Lung microvascular endothelial cell (primary cell): ENCODE results near the gene ITPK1. TPM values are rescaled to one million over a fixed set of nuclear protein-coding genes. Genes with fewer than 3 reads are reported as not detected.
A peak's percentile ranks its signal among the peaks of the same experiment; 100 is the strongest.

ENCODE experiments used
- DNase-seq, 2 donors: peaks; one replicate each; pipeline versions ENCODE4 v3.0.0 to v3.0.0-alpha.2; 2010; ENCODE audit warnings: low read depth in 2 of 2
- total RNA-seq: library from RNA; depleted of rRNA; stranded (reverse); fragments of >200 nt; gene quantifications from 2 replicates; pipeline ENCODE4 v1.2.1, GENCODE V29; 2014

The ITPK1 gene
- total RNA-seq, 1 donor from 2014 or later: 15.7 TPM

DNA sequence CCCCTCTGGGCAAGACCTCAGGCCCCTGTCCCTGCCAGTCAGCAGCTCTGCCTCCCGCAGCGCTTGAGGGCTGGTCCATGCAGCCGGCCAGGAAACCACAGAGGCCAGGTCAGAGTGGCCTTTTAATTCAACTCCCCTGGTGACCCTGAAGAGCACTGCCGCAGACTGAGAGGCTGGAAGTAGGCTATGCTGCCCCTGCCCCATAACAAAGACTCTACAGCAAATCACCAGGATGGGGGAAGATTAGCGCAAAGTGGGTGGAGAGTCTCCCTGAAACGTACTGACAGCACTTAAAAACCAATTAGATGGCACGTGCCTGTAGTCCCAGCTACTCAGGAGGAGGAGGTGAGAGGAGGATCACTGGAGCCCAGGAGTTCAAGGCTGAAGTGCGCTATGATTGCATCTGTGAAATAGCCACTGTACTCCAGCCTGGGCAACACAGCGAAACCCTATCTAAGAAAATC lies 70.5 kb downstream of the ITPK1 start:
- DNase-seq: peak in 1 of 2 donors; percentile 31

DNA sequence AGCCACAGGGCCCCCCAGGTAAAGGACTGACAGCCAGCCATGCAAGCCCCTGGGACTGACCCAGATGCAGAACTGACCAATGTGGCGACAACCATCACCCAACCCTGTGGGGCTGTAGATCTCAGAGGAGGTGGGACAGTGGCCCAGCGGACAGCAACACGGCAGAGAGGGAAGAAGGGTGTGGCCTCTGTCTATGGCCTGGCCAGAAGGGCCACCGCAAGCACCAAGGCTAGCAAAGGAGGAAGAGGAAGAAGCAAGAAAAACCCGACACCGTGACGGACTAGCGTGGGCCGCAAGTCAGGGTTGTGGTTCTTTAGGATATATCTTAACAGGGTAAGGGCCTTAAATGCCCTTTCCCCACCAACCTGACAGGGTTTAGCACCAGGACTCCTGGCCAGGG lies 71.2 kb downstream of the ITPK1 start:
- no peak for DNase-seq

DNA sequence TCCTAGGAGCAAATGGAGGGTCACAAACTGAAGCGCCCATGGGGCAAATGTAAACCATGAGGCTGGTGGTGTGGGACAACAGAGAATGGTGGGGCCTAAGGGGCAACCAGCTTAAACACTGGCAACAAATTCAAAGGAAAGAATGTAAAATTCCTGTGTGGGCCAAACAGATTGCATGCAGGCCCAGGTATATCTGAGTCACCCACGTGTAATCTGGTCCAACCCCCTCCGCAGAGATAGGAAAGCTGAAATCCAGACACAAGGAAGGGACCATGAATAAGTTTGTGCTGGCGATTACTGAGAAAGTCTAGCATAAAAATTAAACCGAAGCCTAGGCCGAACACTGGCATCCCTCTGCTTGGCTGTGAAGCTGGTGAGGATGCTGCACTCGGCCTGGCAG lies 71.6 kb downstream of the ITPK1 start:
- no peak for DNase-seq

DNA sequence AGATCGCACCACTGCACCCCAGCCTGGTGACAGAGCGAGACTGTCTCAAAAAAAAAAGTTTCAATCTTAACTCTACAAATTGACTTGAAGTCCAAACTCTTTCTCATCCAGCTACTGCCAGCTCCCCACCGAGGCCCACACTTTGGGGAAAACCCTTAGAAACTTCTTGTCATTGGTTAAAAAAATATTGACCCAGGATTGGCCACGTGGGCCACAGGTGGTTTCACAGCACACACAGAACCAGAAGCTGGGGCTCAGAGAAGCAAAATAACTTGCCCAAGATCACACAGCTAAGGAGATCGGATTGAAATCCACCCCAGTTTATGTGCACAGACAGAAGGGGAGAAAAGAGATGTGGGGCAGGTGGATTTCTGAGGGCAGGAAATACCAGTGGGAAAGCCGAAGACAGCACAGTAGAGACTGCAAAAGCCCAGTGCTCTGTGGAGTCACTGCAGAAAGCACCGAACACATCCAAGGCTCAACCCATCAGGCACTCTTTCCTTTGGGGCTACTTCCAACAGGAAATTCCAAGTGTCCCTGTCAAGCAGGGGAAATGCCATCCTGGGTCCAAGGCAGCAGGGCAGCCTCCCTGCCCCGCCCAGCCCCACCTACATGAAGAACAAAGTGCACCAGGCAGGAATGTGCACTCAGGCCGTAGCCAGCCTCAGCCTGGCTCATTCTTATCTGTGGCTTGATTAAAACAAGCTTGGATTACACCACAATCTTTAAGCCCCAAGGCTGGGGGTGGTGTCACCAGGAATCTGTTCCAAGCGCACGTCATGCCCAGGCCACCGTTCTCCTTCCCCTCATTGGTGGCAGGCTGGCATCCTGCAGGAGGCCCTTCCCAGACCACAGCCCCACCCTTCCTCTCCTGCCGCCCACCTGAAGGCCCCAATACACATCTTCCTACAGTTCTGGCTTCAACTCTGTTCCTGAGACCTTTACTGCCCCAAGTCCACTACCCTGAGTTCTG lies 72.5 kb downstream of the ITPK1 start:
- peak in 1 of 2 donors; percentile 17 for DNase-seq

DNA sequence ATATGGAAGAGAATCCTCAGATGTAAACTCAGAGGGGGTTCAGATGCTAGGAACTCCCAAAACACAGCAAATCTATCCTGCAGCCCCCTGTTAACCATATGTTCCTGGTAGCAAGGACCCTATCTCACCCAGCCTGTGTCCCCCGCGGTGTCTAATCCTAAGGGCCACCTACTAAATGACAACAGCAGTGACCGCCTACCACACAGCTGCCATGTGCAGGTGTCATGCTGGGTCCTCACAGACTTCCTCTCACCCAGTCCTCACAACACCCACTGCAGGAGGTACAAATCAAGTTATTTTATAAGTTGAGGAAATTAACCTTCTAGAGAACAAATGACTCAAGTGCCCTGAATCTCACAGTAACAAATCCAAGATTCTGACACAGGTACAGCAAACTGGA lies 73.9 kb downstream of the ITPK1 start:
- DNase-seq: no peak

DNA sequence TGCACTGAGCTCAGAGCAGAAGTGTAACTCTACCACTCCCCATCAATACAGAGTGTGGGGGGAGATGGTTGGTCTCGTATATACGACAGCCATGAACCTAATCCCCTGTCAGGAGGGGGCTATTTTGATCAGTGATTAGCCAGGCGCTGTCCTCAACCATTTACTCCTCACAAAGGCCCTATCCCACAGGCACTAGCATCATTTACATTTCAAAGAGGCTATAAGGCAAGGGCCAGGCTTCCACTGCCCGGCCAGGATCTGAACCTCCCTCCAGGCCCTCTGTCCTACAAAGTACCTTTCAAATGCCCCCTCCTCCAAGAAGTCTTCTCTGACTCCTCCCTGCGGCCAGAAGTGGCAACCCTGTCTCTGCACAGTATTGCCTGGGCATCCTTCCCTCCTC lies 74.7 kb downstream of the ITPK1 start:
- DNase-seq: no peak

DNA sequence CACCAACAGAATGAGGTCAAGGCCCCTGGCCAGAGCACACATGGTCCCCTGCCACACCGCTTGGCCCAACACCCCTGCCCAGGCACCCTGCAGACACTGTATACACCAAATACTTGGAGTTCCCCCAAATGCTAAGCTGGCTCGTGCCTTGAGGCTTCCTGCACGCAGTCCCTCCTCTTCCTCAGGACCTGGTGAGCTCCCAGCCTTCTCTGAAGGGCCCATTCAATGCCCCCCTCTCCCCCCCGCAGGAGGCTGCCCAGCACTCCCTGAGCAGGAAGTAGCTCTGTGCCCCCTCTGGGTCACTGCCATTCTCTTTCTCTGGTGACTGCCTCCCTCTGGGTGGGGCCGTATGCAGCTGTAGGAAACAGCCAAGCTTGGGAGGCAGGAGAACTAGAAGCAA lies 75.3 kb downstream of the ITPK1 start:
- no peak for DNase-seq

DNA sequence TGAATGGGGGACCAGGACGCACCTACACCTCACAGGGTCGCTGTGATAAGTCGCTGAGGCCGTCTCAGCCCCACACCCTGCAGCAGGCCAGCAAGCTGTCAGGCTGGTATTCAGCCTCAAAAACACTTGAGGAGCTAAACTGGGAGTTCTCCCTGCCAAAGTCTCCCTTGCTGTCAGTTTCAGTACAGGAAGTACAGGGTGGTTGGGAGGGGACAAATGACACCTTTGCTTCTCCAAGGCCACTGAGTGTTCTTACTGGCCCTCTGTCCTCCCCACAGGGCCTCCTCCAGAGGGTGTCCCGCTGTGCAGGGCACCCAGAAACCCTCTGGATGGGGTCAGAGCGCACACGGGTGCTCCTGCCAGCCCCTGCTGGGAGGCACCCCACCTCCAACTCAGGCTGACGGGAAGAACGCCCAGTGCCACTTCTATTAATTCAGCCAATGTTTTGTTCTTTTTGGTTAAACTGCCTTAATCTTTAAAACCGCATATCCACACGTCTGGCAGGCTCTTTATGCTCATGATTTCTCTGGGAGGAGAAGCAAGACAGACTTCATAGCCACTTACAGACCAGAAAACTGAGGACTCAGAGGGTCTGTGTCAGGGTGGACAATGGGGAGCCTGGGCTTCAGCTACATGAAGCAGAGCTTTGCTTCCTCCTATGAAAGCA lies 75.9 kb downstream of the ITPK1 start:
- no peak for DNase-seq

DNA sequence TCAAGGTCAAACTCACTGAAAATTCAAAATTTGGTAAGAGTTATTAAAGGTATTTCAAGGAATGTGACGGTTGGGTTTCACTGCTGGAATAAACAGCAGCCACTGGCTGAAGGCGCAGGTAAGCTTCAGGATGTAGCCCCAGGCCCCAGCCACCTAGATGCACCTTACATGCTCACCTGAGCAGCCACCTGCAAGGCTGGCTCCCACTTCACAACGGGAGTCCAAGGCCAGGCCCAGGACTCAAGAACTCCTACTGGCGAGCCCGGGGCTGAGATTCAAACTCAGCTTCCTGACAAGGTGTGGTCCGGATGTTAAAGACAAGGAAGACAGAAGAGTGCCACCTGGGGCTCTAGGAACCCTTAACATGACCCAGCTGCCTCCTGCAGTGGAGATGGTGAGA lies 78.4 kb downstream of the ITPK1 start:
- DNase-seq: no peak

DNA sequence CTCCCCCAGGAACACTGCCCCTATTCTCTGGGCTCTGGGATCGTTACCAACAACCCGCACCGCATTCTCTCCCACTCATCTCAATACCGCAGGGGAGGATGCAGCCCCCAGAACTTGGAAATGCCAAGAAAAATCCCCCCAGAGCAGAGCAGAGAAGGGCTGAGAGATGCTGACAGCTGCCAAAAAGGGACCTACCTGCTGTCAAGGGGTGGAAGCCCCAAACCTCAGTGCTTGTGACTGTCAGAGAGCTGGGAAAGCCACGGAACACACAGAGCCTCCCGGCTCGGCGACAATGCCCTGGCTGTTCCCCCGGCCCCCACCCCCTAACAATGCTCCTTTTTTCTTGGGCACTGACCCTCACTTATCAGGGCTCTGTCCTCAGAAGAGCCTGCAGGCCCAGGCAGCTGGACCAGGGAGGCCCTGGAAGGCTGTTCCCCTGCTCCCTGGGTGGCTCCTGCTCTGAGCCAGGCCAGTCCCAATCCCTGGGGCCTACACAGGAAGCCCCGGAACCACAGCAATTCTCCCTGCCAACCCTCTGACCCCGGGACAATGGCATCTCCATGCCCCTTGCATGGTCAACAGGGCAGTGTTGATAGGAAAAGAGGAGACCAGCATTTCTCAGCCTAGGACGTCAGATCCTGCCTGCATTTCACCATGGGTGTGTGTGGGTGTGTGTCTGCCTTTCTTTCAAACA lies 78.9 kb downstream of the ITPK1 start:
- DNase-seq: peak; percentile 22 to 57

DNA sequence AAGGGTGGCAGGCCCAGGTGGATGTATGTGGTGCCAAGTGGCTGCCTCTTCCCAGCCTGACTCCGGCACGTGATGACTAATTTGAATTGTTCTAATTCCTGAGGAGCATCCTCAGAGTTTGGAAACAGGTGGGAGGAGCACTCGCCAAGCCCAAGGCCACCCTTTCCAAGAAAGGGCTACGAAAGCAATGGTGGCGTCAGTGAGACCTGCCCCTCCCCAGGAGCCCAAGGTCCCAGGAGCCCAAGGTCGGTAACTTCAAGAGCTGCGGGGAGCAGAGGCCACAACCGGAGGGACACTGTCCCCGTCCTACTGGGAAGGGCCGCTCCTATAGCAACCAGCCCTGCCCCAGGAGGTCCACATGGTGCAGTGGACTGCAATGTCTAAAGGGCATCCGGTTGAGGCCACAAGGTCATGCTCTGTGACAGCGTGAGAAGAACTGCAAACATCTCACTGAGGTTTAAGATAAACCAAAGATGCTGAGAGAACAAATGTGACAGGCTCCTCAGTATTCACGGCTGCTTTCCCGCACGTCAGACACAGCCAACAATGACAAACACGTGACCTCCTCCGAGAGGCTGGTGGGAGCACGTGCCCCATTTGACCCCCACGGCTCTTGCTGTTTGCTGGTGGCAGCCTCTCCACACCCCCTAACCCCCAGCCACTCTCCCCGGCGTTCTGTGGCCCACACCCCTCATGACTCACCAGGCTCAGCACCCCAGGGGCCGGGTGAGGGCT lies 79.6 kb downstream of the ITPK1 start:
- DNase-seq: no peak

DNA sequence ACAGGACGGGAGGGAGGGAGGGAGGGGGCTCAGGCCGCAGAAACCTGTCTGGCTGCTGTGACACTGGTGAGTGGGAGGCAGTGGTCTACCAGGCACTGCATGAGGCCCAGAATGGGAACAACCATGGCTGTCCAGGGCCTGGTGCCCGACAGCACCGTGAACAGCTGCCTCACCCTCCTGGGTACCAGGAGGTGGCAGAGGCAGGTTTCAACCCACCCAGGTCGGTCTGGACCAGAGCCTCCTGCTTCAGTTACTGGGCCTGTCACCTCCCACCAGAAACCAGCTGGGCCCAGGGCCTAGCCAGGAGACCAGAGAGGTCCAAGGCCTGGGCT lies 80.2 kb downstream of the ITPK1 start:
- no peak for DNase-seq

DNA sequence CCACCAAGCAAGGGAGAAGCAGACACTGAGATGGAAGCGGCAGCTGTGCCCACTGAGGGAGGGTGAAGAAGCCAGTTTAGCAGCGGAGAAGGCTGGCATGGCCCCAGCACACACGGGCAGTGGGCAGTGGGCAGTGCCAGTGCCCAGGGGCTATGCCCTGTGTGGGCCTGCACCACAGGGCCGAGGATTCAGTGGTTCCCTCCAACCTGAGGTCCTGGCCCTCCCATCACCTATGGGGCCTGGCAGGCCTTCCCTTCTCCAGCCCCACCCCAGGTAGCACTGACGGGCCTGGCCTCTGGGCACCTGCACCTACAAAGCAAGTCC lies 81.1 kb downstream of the ITPK1 start:
- DNase-seq: no peak

DNA sequence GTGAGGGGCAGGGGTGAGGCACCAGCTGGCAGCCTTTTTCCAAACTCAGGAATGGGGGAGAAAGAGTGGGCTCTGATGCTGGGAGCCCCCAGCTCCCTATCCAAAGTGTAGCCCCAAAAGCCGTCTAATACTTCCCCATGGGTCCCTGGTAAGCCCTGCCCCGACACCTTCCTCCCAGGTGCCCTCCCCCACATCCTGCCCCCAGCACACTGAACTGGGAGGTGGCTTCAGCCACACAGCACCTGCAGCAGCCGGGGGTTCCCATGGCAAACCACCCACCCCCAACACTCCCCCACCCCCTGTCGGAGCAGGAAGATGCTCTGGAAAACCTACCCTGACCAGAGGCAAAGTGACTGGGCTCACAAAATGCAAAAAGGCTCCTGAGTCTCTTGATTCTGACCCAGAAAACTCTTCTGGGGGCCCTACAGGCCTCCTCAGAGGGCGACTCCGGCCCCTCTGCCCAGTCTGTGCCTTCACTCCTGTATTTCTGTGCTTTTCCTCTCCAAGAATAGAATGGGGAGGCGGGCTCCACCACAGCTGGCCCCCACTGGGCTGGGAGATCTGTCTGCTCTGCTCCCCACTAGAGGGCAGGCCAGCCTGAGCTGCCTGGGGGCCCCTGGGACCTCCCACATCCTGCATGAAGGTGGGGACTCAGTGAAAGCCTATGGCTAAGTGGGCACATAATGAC lies 81.6 kb downstream of the ITPK1 start:
- peak in 1 of 2 donors; percentile 34 for DNase-seq

DNA sequence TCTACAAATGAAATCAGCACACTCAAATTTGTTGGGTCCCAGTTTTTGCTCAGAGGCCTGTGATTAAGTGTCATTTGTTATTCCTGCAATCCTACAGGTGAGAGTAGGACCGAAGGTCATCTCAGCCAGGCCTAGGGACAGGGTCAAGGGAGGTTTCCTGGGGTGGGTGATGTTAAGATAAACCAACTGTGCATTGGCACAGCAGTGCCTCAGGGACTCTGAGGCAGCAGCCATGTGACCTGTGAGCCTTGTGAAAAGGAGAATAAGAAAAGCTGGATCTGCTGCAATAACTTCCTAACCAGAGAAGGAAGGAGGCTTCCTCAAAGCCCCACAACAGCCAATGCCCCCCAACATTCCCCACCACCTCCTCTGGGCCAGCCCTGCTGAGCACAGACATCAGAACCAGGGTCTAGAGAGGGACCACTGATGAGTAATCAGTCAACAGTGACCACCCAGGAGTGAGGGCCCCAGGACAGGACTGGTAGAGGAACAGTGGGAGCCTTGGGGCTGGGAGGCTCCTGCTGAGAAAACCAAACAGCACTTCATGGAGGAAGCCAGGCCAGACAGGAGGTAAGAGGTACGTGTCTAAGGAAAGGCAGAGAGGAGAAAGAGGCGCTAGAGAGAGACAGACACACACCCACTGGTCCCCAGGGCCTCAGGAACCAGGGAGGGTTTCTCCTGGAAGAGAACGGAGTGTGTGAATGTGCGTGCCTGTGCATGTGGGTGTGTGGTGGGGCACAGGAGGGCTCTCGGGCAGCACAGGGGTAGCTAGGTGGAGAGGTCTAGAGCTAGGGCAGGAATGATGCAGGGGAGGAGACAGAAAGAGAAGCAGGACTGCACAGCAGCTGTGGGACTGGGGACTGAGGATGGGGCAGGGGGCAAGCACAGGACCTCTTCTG lies 82.4 kb downstream of the ITPK1 start:
- DNase-seq: no peak

DNA sequence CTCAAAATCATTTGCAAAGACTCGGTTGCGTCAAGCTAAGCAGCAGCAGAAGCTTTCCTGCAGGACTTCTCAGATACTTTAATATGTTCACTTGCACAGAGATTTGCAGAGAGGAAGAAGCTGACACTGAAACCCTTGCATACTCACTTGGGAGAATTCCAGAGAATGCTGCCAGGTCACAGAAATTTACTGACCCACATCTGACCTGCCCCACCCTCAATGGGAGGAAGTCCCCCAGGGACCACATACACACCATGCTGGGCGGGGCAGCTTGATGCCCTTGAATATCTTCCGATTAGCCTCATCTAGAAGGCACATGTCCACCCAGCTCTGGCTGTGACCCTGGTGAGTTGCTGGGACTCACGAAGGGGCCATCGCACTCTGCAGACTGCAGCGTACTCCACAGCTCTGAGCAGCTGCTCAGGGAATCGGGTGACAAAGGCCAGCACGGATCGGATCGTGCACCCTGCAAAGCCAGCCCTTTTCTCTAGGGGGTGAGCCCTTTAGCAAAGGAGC lies 83.2 kb downstream of the ITPK1 start:
- no peak for DNase-seq

DNA sequence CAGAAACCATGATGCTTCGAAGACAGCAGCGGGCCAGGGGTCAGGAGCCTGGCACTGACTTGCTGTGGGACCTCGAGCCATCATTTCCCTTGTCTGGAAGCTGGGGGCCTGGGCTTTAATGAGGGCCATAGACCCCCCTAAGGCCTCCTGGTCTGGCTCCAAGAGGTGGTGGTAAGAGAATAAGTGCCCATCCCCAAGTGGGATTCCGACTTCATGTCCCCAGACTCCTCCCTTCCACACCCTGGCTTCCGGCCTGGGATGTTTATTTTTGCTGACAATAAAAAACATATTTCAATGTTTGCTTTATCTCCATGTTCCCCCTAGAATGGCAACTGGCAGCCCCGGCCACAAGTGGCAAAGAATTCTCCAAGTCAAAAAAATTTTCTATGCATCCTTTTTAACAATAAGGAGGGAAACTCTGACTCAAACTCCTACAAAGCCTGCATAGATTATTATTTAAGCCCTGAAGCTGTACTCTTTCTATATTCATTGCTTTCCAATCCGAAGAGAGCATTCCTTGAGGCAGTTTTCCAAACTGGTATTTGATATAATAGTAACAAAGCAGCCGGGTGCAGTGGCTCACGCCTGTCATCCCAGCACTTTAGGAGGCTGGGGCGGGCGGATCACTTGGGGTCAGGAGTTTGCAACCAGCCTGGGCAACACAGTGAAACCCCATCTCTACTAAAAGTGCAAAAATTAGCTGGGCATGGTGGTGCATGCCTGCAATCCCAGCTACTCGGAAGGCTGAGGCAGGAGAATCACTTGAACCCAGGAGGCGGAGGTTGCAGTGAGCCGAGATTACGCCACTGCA lies 84.0 kb downstream of the ITPK1 start:
- no peak for DNase-seq

DNA sequence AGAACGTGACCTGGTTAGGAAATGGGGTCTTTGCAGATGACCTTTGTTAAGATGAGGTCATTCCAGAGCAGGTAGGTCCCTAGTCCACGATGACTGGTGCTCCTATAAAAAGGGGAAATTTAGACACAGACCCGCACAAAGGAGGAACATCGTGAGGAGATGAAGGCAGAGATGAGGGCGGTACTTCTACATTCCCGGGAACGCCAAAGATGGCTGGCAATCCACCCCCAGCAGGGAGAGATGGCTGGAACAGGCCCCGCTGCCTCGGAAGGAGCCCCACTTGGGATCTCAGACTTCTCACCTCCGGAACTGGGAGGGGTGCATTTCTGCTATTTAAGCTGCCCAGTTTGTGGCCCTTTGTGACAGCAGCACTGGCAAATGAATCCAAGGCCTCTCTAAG lies 85.0 kb downstream of the ITPK1 start:
- DNase-seq: no peak

DNA sequence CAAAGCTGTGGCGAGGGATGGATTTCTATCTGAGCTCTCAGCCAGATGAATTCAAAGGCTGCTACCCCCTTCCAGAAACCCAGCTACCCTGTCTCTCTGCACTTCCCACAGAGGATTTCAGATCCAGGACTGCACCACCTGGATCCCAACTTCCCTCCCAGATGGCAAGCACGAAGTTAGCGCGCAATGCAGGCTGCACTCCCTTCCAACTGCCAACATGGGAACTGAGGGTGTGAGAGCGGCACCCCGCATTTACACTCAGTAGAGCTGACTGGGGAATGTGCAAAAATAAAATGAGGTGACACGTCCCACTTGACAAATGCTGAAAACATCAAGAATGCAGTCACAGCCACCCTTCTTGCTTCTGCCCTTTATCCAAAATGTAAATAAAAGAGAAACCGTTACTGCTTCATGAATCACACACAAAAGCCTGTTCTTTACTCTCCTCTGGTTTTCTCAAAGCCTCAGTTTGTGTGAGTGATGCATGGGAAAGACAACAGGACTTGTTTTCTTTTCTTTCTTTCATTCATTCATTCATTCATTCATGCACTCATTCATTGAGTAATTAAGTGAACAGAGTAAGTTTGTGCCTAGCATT lies 85.7 kb downstream of the ITPK1 start:
- DNase-seq: no peak
